ENCODE results near the gene TGDS.
A peak's percentile ranks its signal among the peaks of the same experiment; 100 is the strongest.
"Not testable (repeated sequence)": the region's sequence is repeated elsewhere in the genome, so short reads cannot be mapped to it uniquely, and the experiment has no call there.

TGDS gene, protein sequence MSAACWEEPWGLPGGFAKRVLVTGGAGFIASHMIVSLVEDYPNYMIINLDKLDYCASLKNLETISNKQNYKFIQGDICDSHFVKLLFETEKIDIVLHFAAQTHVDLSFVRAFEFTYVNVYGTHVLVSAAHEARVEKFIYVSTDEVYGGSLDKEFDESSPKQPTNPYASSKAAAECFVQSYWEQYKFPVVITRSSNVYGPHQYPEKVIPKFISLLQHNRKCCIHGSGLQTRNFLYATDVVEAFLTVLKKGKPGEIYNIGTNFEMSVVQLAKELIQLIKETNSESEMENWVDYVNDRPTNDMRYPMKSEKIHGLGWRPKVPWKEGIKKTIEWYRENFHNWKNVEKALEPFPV

DNA sequence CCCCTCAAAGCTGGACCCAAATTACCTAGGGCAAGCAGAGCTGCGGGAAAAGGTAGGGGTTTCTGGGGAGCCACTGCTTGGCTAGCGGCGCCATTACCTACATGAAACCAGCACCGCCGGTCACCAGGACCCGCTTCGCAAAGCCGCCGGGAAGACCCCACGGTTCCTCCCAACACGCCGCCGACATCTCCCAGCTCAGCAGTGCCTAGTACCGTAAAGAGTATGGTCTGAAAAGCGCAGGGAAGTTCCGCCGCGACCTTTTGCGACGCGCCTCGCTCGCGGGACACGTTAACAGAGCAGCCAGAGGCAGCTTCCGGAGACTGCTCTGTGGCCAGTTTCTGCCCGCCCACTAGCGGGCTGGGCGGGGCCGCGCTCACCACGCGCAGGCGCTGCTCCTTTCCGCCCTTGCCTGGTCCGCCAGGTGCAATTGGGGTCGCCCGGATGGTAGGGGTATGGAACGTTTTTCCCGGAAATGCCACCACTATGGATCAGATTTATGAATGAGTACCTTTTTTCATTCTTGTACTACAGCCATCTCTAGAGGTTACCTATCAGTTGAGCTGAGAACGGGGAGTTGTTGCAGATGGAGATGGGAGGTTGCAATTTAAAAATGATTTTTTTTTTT, at the start of gene TGDS:
Gene TGDS, minus strand, starts transcription at position 203 of the 625 bp plus-strand sequence. Its CDS starts 16 bp downstream, at position 187.
- peak; percentile 29 to 90 (median 76) for DNase-seq

DNA sequence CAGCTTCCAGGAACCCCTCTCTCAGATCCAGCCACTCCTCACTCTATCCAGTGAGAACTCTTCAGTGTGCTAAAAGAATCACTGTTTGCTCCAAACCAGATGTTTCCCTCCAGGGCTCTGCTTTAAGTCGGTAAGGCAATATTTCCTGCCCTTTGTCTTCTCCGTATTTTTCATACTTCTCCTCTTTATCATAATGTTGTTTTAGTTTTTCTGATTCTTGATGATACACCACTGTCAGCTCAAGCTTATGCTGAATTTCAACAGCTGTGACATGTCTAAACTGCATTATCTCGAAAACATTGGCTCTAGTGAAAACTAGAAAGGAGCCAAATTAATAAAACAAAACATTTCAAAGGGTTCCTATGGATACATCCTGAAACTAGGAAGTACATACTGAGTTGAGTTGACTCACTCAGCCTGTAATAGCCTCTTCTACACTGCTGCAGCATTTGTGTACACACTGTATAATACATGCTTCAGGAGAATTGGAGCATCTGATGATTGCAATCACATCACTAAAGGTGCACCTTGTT, 45.5 kb upstream of the TGDS start:
- DNase-seq, result no peak

DNA sequence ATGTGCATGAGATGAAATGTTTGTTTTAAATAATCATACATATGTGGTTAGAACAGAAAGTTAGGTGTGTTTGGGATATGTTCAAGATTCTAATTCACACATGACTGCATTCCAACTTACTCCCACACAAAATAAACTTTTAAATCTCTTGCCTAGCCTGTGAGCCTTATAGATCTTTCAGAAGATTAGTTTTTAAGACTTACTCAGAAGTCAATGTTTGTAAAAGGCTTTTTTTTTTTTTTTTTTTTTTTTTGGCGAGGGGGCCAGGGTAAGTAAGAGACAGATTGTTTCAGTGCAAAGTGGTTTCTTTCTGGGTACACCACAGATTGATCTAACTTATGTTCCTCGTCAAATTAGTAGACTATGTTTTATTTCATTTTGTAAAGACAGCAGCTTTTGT, 44.8 kb upstream of the TGDS start:
- DNase-seq, result no peak

DNA sequence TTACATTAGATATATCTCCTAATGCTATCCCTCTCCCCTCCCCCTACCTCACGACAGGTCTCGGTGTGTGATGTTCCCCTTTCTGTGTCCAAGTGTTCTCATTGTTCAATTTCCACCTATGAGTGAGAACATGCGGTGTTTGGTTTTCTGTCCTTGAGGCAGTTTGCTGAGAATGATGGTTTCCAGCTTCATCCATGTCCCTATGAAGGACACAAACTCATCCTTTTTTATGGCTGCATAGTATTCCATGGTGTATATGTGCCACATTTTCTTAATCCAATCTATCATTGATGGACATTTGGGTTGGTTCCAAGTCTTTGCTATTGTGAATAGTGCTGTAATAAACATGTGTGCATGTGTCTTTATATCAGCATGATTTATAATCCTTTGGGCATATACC, 41.7 kb upstream of the TGDS start:
- DNase-seq, result not testable (repeated sequence)

DNA sequence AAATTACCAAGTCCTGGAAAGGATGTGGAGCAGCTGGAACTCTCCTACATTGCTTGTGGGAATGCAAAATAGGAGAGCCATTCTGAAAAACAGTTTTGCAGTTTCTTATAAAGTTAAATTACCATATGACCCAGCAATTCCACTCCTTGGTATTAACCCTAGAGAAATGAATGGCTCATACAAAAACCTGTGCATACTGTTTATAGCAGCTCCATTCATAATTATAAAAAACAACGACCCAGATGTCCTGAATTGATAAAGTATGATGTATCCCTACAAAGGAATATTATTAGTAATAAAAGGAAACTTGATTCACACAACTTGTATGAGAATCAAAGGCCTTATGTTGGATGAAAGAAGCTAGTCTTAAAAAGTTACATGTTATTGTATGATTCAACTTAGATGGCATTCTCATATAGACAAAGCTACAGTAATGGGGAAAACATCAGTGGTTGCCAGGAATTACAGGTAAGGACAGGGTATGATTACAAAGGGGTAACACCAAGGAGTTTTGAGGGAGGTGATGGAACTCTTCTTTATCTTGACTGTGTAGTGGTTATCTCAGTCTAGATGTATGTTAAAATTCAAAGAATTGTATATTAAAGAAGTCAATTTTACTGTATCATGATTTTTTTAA, 41.1 kb upstream of the TGDS start:
- DNase-seq, result no peak

DNA sequence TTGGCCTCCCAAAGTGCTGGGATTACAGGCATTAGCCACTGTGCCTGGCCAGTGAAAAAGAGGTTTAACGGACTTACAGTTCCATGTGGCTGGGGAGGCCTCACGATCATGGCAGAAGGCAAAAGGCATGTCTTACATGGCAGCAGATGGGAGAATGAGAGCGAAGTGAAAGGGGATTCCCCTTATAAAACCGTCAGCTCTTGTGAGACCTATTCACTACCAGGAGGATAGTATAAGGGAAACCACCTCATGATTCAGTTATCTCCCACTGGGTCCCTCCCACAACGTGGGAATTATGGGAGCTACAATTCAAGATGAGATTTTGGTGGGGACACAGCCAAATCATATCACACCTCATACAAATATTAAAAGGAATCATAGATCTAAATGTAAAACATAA, 40.1 kb upstream of the TGDS start:
- not testable (repeated sequence) for DNase-seq

DNA sequence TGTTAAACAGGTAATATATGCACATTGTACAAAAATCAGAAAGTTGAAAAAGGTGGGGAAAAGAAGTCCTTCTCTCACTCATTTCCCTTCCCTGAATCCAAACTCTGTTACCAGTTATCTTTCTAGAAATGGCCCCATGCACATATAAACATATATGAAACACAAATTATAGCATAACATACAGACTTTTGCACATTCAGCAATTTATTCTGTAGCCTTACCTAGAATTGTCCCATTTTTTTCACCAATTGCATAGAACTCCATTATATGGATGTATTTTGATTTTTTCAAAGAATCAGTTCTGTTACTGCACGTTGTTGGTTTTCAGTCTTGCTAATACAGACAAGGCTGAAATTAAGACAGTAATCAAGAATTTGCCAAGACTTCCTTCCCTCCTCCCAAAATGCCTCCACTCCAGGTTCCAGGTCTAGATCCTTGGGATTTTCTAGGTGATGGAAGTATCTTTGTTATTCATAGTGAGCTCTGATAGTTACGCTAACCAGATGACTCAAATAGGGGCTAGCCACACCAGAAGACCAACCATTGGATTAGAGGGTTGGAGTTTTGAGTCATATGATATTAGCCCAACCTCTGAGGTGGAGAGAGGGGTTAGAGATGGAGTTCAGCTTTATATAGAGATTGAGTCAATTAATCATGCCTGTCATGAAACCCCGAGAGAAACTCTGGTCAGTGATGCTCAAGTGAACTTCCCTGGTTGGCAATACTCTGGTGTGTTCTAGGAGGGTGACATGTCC, 36.5 kb upstream of the TGDS start:
- DNase-seq, result no peak

DNA sequence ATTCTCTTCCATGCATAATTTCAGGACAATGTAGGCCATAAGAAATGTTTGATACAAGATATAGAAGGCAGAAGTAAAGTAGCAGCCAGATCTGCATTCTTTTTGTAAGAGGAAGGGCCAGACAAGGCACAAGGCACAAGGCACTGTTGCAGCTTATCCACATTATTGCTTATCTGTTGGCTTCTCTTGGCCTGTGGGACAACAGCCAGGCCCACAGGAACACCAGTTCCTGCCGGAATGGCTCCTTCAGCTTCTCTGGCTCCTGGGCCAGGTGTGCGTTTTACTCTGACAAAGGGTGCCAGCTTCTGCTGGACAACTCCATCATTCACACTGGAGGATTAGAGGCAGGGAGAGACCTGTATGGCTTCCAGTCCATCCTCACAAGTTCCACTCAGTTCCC, 34.9 kb upstream of the TGDS start:
- DNase-seq, result no peak

DNA sequence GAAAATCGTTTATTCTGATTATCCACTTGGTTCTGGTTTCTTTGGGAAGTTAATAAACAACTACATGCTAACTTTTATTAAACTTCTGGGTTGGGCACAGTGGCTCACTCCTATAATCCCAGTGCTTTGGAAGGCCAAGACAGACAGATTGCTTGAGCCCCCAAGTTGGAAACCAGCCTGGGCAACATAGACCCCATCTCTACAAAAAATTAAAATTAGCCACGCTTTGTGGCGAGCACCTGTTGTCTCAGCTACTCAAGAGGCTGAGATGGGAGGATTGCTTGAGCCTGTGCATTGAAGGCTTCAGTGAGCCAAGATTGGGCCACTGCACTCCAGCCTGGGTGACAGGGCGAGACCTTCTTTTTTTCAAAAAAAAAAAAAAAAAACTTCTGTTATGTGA, 27.4 kb upstream of the TGDS start:
- DNase-seq, result no peak

DNA sequence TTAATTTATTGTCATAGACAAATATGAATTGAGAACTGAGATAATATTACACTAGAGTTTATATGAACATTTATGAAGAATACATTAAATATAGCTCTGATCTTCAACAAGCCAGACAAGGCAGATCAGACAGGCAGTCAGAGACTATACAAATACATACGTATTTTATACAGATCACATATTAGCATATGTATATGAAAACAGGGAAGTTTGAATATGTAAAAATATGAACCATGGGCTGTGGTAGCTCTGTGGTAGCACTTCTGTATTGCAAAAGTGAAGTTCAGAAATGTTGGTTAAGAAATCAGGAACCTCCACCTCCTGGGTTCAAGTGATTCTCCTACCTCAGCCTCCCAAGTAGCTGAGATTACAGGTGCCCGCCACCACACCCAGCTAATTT, 26.4 kb upstream of the TGDS start:
- no peak for DNase-seq

DNA sequence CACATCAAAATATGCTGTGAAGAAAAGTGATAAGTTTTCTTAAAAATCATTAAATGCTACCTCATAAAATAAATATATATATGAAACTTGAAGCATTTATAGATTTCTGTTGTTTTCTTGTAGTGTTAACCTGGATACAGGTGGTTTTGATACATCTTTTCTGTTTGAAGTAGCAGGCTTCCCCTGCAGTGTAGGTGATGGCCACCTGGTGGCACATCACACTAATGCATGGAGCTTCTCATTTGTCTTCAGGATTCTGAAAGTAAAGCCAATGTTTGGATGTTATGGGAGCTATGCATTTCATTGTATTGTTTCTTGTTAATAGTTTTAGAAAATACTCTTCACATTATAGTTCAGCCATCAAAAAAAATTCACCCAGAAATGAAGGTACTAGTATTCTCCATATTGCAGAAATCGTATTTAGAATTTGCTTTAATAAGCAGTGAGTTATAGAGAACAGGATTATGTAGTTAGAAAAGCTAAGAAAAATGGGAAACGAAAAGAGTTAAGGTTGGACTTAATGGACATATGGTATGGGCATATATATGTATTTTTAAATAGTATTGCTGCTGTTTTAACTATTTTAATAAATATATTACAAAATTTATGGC, 24.4 kb upstream of the TGDS start:
- DNase-seq, result peak in 4 of 56 donors; percentile 1 to 33 (median 10)

DNA sequence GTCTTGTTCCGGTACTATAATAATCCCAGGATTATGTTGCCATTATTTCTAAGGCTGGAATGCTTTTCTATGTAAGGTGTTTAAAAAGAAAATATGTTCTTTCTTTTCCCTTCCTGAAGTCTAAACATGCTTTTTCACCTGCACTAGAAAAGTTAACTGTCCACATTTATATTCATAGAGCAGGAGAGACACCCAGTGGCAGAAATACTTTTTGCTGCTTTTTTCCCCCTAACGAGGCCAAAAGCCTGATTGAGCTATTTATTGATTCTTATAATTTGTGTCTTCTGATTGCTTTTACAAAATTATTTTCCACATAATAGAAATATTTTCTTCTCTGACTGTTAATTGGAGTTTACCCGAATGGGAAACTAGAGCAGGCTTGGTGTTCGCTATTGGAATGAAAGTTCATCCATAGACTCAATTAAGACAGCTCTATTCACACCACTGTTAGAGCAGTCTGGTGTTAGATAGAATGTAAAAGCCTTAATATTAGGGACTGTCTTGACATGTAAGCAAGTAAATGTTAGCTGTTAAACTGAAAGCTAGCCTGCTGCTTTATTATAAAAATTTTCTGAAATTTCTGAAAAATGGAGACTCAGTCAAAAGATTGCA, 21.5 kb upstream of the TGDS start:
- peak in 6 of 56 donors; percentile 2 to 25 (median 4) for DNase-seq

DNA sequence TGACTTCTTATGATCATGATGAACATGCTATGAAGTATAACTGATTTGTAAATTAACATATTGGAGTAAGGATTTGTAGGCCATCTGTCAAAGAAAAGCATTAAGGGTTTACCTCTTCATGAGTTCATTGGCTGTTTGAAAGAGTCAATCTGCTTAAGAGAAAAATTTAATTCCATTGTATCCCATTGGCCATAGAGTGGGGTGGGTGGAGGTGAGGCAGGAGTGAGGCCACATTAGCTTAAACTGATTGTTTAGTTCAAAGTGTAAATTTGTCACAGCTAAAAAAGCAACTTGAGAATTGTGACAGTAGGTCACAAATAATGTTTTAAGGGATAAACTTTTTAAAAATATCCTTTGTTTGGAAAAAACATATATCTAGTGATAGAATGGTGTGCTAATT, 17.1 kb upstream of the TGDS start:
- no peak for DNase-seq

DNA sequence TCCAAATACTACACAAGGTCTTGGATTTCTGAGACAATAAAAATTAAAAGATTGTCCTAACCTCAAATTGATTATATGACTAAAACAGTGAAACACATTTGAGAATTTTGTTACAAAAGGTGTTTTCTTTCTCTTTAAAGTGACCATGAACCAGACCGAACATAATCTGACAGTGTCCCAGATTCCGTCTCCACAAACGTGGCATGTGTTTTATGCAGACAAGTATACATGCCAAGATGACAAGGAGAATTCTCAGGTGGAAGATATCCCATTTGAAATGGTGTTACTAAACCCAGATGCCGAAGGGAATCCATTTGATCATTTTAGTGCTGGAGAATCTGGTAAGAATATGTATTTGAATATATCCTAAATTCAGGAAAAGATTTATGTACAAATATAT, 16.1 kb upstream of the TGDS start:
- DNase-seq, result no peak

DNA sequence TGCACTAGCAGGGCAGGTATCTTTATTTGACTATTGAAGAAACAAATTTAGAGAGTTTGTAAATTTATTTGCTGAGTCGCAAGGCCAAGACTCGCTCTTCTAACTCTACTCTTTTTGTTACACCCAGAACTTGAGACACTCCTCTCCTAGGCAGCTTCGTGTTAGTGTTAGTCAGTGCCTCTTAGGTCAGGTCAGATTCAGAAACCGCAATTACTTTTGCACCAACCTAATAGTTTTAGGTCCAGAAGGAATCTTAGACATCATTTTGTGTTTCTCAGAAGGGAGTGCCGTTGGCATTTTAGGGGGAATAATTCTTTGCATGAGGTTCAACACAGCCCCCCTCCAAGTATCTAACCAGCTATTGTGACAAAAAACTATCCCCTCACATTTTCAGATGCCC, 14.5 kb upstream of the TGDS start:
- DNase-seq, result no peak

DNA sequence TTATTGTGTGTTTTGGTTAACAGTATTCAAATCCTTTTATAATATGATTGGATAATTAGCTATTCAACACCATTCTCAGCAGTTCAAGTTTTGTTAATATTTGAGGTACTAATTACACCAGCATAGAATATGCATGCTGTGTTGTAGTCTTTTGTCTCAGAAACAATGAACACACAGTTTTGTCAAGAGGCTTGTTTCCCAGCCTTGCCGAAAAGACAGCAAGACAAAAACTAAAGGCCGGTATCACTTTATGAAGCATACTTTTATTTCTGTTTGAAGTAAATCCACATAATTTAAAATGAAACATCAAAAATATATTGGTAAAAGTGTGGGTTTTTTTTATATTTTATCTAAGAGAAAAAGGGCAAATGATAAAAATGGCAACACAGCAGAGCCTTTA, 13.2 kb upstream of the TGDS start:
- no peak for DNase-seq

DNA sequence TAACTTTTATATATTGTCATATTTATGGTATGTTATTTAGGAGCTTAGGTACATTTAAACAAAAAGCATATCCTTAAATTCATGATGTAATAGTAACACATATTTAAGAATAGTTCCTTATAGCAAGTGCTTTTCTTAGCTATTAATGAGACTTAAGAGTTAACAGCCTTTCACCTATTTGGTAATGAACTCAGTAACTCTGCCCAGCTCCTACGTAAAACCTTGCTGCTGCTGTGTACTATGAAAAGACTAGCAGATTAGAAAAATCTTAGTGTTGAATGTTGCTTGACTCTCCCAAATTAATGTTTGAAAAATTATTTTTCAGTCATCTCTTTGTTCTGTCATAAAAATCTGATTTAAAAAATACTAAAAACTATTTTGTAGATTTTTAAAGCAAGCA, 12.6 kb upstream of the TGDS start:
- DNase-seq, result no peak

DNA sequence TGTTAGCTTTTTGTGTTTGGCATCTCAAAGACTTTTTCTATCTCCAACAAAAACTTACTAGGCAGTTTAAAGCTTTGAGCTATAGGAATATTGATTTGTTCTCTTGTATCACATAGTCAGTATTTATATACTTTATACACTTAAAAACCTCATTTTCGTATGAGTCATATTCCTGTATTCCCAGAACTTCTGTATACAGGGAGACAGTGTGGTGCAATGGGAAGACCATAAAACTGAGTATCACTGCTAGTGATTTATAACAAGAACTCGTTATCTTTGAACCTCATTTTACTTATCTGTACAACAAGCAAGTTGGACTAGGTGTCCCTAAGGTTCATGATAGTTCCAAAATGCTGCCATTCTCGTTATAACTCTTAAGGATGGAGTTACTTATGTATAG, 12.0 kb upstream of the TGDS start:
- no peak for DNase-seq

DNA sequence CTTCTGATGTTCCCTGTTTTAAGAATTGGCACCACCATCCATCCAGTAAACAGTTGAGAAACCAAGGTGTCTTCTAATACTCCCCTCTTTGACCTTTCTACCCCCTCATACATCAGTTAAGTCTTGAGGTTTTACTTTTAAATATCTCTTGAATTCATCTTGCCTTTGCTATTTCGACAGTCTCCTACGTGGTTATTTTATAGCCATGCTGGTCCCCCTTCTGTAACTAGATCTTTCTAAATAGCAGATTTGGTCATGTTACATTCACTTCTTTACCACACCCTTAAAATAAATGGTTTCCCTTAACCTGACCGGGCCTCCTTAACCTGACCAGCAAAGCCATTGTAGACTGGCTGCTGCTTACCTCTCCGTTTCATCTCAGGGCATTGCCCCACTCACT, 11.1 kb upstream of the TGDS start:
- no peak for DNase-seq

DNA sequence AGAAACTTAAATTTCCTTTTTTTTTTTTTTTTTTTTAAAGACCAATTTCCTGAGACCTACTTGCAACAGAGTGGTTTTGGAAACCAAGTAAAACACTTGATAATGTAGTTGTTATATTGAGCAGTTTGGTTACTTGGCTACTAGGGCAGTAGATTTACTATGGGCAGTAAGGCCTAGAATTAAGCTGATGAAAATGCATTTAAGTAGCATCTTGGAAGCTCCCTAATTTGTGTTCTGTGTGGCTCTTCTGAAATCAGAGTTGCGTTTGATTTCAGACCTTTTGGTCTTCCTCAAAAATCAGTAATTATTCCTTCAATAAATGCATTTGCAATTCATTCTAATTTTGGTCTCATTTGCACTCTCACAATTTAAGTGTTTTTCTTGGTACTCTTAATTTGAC, 6.5 kb upstream of the TGDS start:
- DNase-seq, result no peak
